NCI-H2029 treated with DMSO at 0.1 percent for 48 hours (cell line): Measurements from ENCODE around the gene SLC37A4.
"Not testable (repeated sequence)": the region's sequence is repeated elsewhere in the genome, so short reads cannot be mapped to it uniquely, and the experiment has no call there.

Experiments used
- DNase-seq: peaks from one replicate; lab custom pipeline; 2025; lab: John Stamatoyannopoulos, UW

SLC37A4 gene

DNA sequence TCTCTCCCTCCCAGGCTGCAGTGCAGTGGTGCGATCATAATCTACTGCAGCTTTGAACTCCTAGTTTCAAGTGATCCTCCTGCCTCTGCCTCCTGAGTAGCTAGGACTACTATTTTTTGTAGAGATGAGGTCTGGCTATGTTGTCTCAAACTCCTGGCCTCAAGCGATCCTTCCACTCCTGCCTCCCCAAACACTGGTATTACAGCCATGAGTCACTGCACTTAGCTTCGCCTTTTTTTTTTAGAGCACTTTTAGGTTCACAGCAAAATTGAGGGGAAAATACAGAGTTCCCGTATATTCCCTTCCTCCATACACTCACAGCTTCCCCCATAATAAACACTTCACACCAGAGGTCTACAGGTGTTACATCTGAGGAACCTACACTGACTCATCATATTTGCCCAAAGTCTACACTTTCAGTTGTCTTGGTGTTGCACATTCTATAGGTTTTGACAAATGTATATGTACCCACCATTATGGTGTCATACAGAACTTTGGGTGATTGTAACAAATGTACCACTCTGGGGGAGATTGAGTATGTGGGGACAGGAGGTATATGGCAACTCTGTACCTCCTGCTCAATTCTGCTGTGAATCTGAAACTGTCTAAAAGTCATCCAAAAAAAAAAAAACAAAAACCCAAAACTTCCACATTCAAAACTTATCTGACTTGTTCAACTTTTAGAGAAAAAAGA, 11.3 kb upstream of the SLC37A4 start:
- no peak for DNase-seq

DNA sequence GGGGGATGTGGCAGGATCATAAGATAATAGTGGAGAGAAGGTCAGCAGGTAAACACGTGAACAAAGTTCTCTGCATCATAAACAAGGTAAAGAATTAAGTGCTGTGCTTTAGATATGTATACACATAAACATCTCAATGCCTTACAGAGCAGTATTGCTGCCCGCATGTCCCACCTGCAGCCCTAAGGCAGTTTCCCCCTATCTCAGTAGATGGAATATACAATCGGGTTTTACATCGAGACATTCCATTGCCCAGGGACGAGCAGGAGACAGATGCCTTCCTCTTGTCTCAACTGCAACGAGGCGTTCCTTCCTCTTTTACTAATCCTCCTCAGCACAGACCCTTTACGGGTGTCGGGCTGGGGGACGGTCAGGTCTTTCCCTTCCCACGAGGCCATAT, 8.8 kb upstream of the SLC37A4 start:
- DNase-seq, result not testable (repeated sequence)

DNA sequence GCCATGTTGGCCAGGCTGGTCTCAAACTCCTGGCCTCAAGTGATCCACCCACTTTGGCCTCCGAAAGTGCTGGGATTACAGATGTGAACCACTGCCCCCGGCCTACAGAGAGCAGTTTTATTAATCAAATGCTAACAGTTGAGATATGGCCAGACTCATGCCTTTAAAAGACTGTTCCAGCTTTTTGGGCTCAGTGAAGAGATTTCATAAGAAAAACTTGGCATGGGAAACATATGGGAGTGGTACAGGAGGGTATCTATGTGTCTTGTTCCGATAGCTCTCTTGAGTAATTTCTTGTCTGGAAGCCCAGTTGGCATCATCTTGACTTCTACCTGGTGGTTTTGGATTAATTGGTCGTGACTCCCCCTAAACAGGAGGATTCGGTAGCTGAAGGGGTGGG, 8.2 kb upstream of the SLC37A4 start:
- DNase-seq, result no peak

DNA sequence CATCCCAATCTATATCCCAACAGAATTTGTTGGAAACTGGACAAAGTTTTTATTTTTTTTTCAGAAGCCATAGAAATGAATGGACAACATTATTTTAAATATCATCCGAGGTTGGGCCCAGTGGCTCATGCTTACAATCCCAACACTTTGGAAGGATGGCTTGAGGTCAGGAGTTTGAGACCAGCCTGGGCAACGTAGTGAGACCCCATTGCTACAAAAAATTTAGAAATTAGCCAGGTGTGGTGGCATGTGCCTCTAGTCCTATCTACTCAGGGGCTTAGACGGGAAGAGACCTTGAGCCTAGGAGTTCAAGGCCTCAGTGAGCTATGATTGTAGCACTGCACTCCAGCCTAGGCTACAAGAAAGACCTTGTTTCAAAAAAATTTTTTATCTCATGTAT, 4.1 kb upstream of the SLC37A4 start:
- no peak for DNase-seq

DNA sequence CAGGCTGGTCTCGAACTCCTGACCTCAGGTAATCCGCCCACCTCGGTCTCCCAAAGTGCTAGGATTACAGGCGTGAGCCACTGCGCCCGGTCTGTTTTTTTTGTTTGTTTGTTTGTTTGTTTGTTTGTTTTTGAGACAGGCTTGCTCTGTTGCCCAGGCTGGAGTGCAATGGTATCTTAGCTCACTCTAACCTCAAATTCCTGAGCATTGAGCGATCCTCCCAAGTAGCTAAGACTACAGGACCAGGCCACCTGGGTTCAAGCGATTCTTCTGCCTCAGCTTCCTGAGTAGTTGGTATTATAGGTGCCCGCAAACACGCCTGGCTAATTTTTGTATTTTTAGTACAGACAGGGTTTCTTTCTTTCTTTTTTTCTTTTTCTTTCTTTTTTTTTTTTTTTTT, 2.7 kb upstream of the SLC37A4 start:
- not testable (repeated sequence) for DNase-seq

DNA sequence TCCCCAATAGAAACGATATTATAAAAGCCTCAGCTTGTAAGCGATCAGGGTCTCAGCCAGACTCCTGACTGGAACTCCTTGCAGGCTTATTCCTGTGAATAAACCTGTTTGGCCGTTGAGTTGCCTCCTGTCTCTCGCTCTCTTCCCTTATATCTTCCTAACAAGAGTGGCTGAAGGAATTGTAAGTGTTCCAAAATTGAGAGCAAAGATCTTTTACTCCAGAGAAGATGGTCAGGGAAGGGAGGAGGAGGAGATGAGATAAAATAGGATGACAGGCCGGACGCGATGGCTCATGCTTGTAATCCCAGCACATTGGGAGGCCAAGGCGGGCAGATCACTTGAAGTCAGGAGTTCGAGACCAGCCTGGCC, 1.2 kb upstream of the SLC37A4 start:
- no peak for DNase-seq

DNA sequence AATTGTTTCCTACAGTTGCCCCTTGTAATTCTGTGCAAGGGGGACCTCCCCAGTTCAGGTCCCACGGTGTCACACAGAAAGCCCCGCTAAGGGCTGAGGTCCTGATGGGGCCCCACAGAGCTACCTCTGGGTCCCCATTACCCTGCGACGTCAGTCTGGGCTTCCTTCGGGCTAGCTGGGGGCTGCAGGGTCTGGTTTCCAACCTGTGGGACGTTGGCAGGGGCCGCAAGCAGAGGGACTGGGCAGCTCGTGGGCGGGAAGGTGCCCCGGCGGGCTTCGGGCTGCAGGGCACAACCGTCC, 698 bp downstream of the SLC37A4 start:
- no peak for DNase-seq

DNA sequence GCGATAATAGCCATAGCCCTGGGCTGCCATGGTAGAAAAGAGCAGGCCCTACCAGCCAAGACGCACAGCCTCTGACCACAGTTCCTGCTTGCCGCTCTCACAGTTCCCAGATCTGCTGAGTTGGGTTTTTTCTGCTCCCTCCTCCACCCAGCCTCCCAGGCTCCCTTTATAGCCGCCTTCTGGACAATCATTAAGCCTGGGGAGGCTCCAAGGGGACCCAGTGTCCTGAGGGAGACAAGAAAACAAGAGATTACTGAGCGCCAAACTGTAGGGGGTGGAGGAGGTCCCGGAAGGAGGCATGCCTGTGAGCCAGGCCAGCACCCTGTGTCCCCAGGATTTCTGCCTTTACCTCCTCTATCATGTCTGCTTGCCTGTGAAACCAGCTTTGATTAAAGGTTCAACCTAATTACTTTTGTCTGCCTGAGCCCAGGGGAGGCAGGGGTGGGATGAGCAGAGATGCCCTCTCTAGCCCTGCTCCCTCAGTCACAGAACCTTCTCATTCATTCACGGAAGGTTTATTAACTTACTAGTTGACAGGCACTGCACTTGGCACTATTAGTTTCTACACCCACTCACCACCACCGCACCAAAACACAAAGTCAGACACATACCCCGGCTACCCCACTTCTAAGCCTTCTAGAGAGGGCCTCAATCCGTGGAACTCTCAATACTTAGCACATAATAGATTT, 1.2 kb downstream of the SLC37A4 start:
- DNase-seq, result no peak

DNA sequence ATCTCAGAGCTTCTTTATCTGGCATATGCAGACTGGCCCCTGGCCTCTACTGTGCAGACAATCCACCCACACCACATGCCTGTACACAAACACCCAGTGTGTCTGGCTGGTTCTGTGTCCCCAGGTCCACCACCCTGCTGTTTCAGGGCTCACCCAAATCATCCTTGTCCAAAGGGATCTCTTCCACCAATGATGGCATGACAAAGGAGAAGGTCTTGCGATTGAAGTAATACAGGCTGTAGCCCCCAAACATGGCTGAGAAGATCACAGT, 1.7 kb downstream of the SLC37A4 start:
- no peak for DNase-seq

DNA sequence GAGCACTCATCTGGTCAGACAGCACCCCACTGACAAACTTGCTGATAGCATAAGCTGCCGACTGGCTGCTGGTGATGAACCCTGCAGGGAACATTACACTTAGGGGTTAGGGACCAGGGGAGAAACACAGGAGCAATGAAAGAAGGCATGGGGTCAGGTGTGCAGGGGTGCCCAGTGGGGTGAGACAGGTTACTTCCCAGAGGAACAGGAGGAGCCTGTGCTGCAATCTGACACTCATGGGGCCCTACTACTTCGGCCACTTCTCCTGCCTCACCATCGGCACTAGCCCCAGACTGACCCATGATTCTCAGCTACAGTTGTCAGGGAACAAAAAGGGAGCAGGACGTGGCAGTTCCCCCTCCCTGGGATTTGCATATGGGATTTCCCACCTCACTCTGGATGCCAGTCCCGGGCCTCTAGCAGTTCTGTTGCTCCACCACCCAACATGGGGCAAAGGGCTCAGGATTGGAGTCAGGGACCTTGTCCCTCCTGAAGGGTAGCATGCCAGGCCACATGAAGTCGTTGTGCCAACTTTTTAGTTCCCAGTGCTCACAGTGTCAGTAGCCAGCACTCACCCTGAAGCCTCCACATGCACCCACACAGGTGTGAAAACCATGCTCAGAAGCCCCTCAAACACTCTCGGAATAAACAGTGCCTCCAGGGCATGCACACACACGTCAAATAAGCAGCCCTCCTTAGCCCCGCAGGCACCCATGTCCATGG, 2.2 kb downstream of the SLC37A4 start:
- DNase-seq, result no peak

DNA sequence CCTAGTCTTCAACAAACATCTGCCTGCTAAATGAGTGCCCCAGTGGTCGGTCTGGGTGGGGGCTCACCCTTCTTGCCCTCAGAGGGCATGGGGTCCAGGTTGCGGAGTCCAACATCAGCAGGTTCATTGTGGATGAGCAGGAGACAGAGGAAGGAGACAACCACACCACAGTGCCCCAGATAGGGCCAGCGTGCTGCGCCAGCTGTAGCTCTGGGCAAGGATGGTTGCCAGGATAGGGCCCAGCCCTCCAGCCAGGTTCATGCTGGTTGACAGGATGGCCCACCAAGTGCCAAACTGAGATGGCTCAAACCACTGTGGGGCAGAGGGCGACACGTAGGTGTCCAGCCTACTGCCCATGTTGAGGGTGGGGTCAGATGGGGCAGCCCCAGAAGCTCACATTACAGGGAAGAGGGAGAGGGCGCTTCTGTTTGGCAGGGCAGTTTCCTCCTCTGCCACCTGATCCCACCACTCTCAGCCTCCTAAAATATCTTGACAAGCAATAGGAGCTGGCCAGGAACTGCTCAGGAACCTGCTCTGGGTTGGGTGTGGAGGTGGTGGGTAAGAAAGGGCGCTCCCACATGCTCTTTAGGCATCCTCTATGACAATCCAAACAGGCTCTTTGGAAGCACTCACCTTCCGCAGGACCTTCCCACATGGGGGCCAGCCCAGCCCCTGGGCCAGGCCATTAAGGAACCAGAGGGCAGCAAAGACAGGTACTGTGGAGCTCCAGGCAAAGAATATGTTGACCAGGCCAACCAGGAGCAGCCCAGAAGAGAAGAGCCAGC, 2.9 kb downstream of the SLC37A4 start:
- DNase-seq, result no peak

DNA sequence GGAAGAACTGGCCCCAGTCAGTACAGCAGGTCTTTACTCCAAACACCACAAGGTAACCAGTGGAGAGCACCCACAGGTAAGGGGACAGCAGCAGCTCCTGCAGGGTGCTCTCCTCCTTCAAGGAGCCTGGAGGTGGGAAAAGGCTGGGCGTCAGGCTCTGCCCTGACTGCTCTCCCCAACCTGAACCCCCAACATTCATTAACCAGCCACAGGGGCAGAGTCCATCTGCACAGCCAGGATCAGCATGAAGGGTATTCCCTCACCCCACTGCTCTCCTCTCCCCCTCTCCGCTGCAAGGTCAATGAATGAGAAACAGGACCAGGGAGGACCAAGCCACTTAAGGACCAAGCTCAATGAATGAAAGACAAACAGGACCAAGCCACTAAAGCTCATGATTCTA, 3.7 kb downstream of the SLC37A4 start:
- DNase-seq, result no peak

DNA sequence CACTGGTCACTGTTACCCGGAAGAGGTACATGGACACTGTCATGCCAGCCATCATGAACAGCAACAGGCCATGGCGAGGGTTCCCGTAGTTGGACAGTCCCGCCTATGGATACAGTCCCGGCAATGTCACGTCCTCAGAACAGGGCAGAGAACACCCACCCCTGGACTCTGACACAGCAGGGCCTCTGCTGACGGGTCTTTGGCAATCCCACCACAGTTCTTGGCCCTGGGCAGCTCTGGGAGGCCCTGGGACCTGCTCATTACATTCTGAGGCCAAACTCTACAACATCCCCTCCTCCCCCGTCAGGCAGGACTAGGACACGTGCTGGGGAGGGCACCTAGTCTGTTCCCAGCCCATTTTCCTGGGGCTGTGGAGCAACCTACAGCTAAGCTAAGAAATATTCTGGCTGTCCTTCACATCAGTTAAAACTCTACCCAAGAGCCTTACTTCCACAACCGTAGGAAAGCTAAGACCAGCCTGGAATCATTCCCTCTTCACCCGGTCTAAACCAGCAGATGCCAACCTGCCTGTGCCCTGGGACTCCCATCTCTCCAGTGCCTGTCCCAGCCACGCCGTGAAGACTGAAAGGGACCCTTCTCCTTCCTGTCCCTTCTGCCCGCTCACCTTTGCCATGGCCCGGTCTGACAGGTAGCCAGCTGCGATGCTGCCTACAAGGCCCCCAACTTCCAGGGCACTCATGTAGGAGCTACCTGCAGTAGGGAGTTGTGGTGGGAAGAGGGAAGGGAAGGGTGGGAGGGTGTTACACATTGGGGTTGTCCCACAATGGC, 4.5 kb downstream of the SLC37A4 start:
- DNase-seq, result no peak

DNA sequence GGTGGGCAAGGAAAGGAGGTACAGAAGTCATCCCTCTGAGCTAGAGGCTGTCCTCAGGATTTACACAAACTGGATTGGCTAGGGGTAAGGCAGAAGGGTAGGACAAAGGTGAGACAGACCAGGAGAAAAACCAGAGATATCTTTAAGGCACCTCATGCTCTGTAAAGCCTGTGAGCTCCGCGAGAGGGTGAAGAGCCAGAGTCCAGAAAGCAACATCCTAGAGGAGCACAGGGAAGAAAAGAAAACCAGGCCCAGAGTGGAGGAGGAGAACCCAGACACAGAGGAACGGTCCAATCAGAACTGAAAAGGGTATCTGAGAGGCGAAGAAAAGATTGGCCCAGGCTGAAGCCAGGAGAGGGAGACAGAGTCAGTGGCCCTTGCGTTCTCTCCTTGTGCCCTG, 5.1 kb downstream of the SLC37A4 start:
- DNase-seq, result no peak

DNA sequence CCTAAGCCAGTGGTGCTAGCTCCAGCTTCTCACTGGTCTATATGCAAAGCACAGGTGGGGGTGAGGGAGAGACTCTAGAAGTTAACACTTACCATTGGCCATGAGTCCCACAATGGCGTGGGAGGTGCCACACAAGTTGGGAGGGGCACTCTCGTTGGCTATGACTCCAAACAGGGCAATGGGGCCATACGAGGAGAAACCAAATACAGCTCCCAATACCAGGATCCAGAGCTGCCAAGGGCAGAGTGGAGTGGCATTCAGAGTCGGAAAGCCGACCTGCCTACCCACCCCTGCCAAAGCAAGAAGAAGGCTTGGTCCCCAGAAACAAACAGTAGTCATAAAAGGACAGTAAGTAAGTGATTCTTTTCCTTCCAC, 5.6 kb downstream of the SLC37A4 start:
- no peak for DNase-seq

DNA sequence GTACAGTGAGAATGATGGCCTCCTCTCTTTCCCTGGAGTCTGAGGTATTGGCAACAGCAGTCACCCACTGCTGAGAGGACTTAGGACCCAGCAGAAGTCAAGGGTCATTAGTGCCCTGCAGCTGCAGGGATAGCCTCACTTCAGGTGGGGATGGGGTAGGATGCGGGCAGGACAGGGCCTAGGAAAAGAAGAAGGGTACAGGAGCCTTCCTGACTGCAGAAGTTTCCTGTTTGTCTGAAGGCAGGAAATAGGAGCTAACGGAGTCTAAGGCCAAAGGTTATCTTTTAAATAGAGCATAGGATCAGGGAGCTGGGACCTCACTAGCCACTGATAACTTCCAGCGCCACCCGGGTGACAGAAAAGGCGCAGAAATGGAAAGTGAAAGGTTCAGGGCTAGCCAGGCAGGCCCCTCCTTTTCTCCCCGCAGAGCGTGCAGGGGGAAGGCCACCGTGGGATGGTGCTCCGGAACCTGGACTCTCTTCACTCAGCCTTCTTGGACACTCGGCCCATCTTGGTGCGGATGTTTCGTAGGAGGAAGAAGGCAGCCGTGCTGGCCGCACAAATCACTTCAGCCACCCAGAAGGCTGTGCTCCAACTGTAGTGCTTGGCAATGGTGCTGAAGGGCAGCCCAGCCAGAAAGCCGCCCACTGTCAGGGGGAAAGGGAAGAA, 6.1 kb downstream of the SLC37A4 start:
- DNase-seq, result no peak

DNA sequence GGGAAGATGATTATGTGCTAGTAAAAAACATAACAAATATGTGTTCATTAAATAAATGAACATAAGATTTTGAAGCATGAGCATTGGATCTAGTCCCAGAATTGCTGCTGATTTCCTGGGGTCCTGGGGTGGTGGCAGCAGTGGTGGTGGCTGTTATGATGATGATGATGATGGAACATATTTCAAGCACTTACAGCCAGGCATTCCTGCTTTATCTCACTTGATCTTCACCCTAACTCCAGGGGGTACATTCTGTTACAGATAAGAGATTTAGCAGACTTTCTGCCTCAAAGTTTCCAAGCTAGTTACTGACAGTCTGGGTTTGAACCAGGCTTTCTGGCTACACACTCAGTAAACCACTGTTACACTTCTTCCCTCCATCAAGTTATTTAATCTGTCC, 6.9 kb downstream of the SLC37A4 start:
- no peak for DNase-seq

DNA sequence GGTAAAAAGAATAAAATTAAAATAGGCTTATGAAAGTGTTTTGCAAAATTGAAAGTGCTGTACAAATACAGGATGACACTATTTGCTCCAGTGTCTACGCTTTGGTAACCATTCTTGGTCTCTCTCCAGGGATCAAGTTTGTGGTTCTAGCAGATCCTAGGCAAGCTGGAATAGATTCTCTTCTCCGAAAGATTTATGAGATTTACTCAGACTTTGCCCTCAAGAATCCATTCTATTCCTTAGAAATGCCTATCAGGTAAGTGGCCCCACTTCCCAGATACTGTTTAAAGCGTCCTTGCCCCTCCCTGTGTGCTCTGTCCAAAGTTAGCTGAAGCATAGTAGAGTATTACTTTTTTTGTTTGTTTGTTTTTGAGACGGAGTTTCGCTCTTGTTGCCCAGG, 9.0 kb downstream of the SLC37A4 start:
- DNase-seq, result no peak

DNA sequence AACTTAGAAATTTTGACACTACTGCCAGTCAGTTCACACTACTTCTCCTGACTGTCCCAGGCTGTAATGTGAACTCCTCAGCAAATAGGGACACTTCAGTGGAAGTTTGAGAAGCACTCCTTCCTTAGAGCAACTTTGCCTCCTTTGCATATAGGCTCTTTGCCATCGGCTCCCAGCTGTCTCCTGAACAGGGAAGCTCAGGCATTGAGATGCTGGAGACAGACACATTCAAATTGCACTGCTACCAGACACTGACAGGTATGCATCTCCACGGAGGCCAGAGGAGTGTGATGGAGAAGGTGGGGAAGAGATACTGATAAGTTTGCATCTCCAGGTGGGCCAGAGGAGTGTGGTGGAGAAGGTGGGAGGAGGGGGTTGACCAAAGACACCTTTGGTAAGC, 10.7 kb downstream of the SLC37A4 start:
- DNase-seq, result no peak

DNA sequence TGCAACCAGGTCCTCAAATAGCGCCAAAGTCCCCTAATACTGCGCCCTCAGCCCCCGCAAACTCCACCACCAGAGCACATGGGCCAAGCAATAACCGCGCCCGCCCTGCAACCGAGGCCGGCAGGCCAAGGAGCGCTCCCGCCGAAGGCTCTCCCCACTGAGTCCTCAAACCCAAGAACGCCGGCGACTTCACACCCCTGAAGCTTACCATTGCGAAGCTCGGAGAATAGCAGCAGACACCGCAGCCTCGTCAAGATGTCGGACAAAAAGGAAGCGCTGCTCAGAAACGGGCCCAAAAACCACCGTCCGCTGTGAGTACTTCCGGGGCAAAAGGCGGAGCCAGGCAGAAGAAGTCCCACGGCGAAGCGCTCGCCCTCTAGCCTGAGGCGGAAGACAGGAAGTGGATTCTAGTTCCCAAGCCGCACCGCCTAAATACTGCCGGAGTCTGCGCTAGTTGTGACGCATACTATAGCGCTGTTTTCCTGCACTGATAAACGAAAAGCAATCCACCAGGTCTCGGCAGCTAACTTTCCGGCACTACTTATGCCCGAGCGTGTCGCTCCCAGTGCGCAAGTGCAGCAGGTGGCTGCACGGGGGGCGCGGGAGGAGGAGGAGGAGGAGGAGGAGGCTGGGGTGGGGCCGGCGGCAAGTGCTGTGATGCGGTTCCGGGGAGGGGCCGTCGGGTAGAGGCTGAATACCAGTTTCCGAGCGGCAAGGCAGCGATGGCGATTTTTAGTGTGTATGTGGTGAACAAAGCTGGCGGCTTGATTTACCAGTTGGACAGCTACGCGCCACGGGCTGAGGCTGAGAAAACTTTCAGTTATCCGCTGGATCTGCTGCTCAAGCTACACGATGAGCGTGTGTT, 12.4 kb downstream of the SLC37A4 start, which contains the start of the genes RPS25 and TRAPPC4:
Gene RPS25, minus strand, starts transcription at position 270 of the 865 bp plus-strand sequence. Its CDS starts 59 bp downstream, at position 211.
Gene TRAPPC4, plus strand, starts transcription at position 693 of the 865 bp plus-strand sequence. Its CDS starts 30 bp downstream, at position 723.
- DNase-seq, result peak; percentile 93
